Bronchus fibroblast of lung (primary cell): Measurements from ENCODE around the gene FTMT. TPM values are rescaled to one million over a fixed set of nuclear protein-coding genes. Genes with fewer than 3 reads are reported as not detected.

Source experiments
- total RNA-seq: library from RNA; depleted of rRNA; stranded (reverse); fragments of >200 nt; gene quantifications from 2 replicates; pipeline ENCODE4 v1.2.3, GENCODE V29; 2015

FTMT gene
- total RNA-seq, result not detected in 2 replicates

DNA sequence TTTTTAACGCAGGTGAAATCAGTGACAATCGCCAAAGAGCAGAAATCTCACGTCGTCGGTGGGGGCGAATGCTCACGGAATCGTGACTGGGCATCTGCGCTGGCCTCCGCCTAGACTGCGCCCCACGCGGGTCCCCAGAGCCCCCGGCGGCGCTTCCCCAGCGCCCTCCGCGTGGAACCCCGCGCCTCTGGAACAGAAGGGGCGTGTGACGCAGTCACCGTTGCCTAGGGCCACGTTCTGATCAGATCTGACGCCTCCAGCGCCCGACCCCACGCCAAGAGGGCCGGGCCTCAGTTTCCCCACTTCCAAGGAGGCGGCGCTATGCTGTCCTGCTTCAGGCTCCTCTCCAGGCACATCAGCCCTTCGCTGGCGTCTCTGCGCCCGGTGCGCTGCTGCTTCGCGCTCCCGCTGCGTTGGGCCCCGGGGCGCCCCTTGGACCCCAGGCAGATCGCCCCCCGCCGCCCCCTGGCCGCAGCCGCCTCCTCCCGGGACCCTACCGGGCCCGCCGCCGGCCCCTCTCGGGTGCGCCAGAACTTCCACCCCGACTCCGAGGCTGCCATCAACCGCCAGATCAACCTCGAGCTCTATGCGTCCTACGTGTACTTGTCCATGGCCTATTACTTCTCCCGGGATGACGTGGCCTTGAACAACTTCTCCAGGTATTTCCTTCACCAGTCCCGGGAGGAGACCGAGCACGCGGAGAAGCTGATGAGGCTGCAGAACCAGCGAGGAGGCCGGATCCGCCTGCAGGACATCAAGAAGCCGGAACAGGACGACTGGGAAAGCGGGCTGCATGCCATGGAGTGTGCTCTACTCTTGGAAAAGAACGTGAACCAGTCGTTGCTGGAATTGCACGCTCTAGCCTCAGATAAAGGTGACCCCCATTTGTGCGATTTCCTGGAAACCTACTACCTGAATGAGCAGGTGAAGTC is at the start of gene FTMT:
FTMT (plus strand) TSS at position 240 of the 932 bp plus-strand sequence; CDS start at position 322, 82 bp downstream.

Other genes with a start within 250 kb of the FTMT start
- gene SRFBP1, start 110.1 kb downstream of the FTMT start, total RNA-seq, result 5.1 and 9.4 TPM in 2 replicates
- 38.8 and 46.7 TPM in 2 replicates for gene LOX, start 226.4 kb downstream of the FTMT start, total RNA-seq